Spleen (tissue), 7 donors: Measurements from ENCODE around the gene ERCC2.

Experiments
- POLR2A ChIP-seq, 3 donors: fragments of 450-650 bp; IDR thresholded peaks; one replicate each; pipeline ENCODE4 v1.5.1; 2017; ENCODE audit warnings: antibody characterized with exemption in 3 of 3, mild to moderate bottlenecking in 1 of 3
- POLR2AphosphoS5 ChIP-seq, 3 donors: sonication (generic); formaldehyde crosslinking; IDR thresholded peaks; one replicate each; pipeline ENCODE4 v1.5.1; 2017; ENCODE audit warnings: antibody characterized with exemption in 3 of 3
- TF ChIP-seq, protein P1 (sequence below), 11 experiments: fragments of 200-600 bp in 7 of 11; fragments of 450-650 bp in 4 of 11; sonication (generic) in 4 of 11; IDR thresholded peaks in 8 of 11; conservative IDR thresholded peaks in 3 of 11; 1 replicate in 7 of 11; 2 replicates in 4 of 11; pipeline versions ENCODE4 v1.4.0 to v1.8.0; 2016 to 2021; ENCODE audit warnings: antibody characterized with exemption in 11 of 11, inconsistent platforms in 4 of 11, mild to moderate bottlenecking in 1 of 11
- donor health status: DM: no; HTN: no; CAD: no; lungs with moderate emphysema.
- donor health status: DM: no; HTN: no; CAD: no.
- donor health status: DM: no; HTN: no; CAD: no.

DNA sequence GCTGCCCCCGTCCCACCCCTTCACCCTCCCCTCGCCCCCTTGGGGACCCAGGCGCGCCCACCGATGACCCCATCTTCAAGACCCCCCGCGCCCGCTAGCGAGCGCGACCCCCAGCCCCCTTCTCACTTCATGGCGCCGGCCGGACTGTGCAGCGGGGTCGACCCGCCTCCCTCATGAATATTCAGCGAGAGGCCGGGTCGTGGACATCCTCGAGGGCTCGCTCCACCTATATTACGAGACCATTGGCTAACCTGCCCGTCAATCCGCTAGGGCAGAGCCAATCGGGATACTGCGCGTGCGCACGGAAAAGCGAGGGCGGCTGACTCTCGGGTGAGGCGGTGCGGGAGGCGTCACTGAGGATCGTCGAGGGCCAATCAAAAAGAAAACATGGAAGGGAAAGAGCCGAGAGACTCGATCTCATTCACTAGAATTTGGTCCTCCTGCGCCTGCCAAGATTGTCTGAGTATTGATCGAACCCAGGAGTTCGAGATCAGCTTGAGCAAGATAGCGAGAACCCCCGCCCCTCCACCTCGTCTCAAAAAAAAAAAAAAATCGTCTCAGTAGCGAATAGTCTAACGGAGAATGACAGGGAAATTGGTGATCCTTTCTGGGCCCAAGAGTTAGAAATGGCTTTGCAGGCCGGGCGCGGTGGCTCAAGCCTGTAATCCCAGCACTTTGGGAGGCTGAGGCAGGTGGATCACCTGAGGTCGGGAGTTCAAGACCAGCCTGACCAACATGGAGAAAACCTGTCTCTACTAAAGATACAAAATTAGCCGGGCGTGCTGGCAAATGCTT, at the start of gene ERCC2:
- TF ChIP-seq, protein P1, sequence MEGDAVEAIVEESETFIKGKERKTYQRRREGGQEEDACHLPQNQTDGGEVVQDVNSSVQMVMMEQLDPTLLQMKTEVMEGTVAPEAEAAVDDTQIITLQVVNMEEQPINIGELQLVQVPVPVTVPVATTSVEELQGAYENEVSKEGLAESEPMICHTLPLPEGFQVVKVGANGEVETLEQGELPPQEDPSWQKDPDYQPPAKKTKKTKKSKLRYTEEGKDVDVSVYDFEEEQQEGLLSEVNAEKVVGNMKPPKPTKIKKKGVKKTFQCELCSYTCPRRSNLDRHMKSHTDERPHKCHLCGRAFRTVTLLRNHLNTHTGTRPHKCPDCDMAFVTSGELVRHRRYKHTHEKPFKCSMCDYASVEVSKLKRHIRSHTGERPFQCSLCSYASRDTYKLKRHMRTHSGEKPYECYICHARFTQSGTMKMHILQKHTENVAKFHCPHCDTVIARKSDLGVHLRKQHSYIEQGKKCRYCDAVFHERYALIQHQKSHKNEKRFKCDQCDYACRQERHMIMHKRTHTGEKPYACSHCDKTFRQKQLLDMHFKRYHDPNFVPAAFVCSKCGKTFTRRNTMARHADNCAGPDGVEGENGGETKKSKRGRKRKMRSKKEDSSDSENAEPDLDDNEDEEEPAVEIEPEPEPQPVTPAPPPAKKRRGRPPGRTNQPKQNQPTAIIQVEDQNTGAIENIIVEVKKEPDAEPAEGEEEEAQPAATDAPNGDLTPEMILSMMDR (IDR thresholded peaks at IDR 0.05 in 8 of 11, conservative IDR thresholded peaks at IDR 0.05 in 3 of 11) = peak in 2 of 11 experiments; percentile 13 to 25
- no peak for TF ChIP-seq POLR2A (IDR thresholded peaks at IDR 0.05)
- TF ChIP-seq POLR2AphosphoS5 (IDR thresholded peaks at IDR 0.05) = peak; percentile 75 to 82 (median 82)
